NCI-H2107 (cell line): ENCODE measurements around the gene ME3.

Experiments used
- DNase-seq: peaks from one replicate; lab custom pipeline; 2025; lab: John Stamatoyannopoulos, UW

The ME3 gene

GRCh38 chr11:86460461-86461385, 211.7 kb downstream of the ME3 start:
- DNase-seq, result no peak

GRCh38 chr11:86459682-86460460, 212.5 kb downstream of the ME3 start:
- DNase-seq, result no peak

DNA sequence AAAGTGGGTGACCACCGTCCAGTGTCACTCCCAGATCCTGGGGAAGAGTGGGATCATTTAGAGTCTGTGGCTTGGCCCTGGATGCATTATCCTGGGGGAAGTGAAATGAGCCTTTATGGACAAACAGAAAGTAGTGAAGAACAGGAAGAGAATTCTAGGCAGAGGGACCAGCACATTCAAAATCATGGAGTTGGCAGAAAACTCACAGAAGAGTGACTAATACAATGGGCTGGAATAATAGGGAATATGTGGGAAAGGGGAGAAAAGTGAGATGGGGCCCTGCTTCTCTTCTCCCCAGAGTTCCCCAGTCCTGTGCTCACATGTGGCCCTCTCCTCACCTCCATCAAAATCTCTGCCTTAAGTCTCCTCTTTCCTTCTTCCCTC, 213.4 kb downstream of the ME3 start:
- no peak for DNase-seq

GRCh38 chr11:86458294-86459001, 214.0 kb downstream of the ME3 start:
- no peak for DNase-seq

- peak; percentile 67 for DNase-seq
Measured at GRCh38 chr11:86456075-86456939, 216.1 kb downstream of the ME3 start.

DNA sequence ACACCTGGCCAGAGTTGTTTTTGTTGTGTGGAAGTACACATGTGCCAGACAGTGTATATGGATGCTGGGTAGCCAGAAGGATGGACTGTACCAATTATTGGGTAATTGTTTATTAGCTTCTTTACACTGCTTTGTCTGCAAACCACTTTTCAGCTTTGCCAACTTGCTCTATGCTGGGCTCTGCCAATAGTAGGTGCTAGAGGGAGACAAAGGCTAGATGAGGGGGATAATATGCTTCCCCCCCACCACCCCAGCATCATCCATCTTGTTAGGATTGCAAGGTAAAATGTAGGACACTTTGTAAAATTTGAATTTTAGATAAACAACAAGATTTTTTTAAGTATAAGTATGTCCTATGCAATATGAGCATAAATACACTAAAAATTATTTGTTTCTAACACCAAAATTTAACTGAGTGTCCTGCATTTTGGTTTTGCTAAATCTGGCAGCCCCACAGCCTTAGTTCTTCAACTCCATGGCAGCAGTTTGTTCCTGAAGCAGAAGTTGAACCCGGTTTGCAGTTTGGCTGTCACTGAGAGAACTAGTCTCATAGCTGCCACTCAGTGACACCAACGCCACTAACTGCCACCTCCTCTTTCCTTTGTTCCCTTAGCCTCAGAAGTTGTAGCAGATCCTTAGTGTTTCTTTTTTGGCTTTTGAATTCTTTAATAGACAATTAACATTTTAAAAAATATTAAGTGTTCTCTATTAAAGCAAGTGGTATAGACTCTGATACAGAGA, 219.0 kb downstream of the ME3 start:
- DNase-seq, result no peak

GRCh38 chr11:86449993-86450629, 222.3 kb downstream of the ME3 start:
- no peak for DNase-seq

DNA sequence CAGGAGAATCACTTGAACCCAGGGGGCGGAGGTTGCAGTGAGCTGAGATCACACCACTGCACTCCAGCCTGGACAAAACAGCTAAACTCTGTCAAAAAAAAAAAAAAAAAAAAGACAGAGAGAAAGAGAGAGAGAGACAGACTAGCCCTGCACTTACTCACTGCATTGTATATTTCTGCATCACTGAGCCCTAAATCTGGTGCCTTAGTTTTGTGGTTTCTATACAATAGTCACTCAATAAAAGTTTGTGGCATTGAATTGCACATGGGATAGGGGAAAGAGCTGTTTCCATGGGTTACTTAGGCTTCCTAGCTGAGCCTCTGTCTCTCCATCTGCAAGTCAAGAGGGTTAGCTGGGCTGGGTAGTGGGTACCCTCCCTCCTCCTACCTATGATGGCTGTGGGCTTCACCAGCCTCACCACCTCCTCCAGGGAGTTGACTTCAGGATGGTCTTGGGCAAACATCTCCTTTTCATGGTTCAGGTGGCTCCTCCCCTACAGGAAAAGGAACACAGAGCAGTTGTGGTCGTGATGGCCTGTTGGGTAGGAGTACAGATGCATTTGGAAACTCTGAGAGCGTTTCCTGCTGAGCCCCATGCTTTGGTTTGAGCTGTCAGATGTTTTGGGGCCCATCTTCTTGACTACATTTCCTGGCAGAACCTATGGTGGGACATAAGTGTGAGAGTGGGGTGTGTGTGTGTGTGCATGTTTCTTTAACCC, 224.5 kb downstream of the ME3 start:
- DNase-seq, result no peak

- DNase-seq, result no peak
Measured at GRCh38 chr11:86446924-86447285, 225.5 kb downstream of the ME3 start.

GRCh38 chr11:86446163-86446923, 226.1 kb downstream of the ME3 start:
- no peak for DNase-seq

DNA sequence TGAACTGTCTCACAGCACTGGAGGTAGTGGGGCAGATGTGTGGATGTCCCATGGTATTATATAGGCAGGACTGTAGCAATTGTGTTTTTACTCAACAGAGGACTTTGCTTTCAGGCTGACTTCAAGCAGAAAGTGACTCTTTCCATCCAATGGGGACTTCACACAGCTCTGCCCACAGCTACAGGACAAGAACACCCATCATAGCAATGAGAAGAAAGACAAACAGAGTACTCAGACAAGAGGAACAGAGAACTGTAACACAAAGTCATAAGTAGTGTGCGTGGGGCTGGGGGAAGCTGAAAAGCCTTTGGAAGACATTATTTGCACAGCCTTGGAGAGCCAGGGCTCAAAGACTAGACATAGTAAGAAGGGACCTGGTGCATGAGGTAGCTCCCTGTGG, 227.4 kb downstream of the ME3 start:
- no peak for DNase-seq

GRCh38 chr11:86443415-86443814, 229.0 kb downstream of the ME3 start:
- no peak for DNase-seq

DNA sequence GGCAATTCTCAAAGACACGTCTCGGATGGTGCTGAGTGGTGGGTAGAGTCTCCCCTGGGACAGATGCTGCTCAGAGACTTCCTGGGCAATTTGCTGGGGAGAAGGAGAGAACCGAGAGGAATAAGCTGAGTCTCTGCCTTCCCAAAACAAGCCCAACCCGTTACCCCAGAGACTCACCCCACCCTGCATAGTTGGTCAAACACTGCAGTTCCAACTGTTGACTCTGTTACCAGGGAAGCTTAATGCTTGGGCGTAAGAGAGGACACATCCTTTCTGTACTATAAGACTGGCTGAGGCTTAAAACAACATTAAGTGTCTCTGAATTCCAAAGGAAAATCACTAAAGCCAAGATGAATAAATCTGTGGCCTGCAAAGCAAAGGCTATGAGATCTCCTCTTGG, 229.6 kb downstream of the ME3 start:
- no peak for DNase-seq

- DNase-seq, result no peak
Measured at GRCh38 chr11:86442420-86442819, 230.0 kb downstream of the ME3 start.

GRCh38 chr11:86440843-86441242, 231.6 kb downstream of the ME3 start:
- DNase-seq, result no peak

GRCh38 chr11:86440305-86440716, 232.1 kb downstream of the ME3 start:
- DNase-seq, result no peak

DNA sequence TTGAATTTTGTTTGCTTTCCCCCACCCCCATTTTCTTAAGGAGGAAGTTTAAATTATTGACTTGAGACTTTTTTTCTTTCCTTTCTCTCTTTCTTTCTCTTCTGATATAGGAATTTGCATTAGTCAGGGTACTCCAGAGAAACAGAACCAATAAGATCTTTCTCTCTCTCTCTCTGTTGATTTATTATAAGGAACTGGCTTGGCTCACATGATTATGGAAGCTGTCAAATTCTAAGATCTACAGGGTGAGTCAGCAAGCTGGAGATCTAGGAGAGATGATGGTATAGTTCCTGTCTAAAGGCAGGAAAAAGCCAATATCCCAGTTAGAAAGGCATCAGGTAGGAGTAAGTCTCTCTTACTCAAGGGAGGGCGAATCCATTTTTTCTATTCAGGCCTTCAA, 233.7 kb downstream of the ME3 start:
- DNase-seq, result no peak

- DNase-seq, result no peak
Measured at GRCh38 chr11:86435711-86436110, 236.7 kb downstream of the ME3 start.
